Measurements from ENCODE around the gene GLTP.

The GLTP gene

GRCh38 chr12:109813810-109814416, 66.4 kb downstream of the GLTP start:
- H3K79me2 ChIP-seq (ENCODE audit: control insufficient read depth, low read length) = no peaks in the 10 kb centered on the region
- no peak for TF ChIP-seq EZH2phosphoT487 (IDR thresholded peaks at IDR 0.05; ENCODE audit: borderline replicate concordance, low read length)
- H3K36me3 ChIP-seq (ENCODE audit: control insufficient read depth, low read length) = no peaks in the 10 kb centered on the region
- no peak overlapping the region for H3K4me3 ChIP-seq (ENCODE audit: low read length)
- no peak overlapping the region for H3K27ac ChIP-seq (ENCODE audit: low read depth, low read length)
- 0 out of 2 replicates have a peak, but pooled peaks cover 3% of the 10 kb centered on the region for H3K27me3 ChIP-seq (ENCODE audit: control insufficient read depth, low read length)
- H3K4me1 ChIP-seq (ENCODE audit: control insufficient read depth, low read length) = no peaks in the 10 kb centered on the region
- H3K9me2 ChIP-seq (replicated peaks; ENCODE audit: control insufficient read depth, low read length) = no peaks in the 10 kb centered on the region
- H4K20me1 ChIP-seq (ENCODE audit: control insufficient read depth, insufficient read depth, low read depth, low read length) = no peaks in the 10 kb centered on the region
- H3K9me3 ChIP-seq (ENCODE audit: control insufficient read depth, insufficient read depth, low read length) = no peaks in the 10 kb centered on the region
- H3F3A ChIP-seq (ENCODE audit: control insufficient read depth, insufficient read depth) = no peaks in the 10 kb centered on the region
- H3K4me2 ChIP-seq (ENCODE audit: low read length) = no peak overlapping the region

- Histone ChIP-seq H3K36me3 (ENCODE audit: control insufficient read depth, low read length) (no peaks in the 10 kb centered on the region), H3F3A (ENCODE audit: control insufficient read depth, insufficient read depth) (no peaks in the 10 kb centered on the region), H4K20me1 (ENCODE audit: control insufficient read depth, insufficient read depth, low read depth, low read length) (no peaks in the 10 kb centered on the region), H3K9me2 (replicated peaks; ENCODE audit: control insufficient read depth, low read length) (no peaks in the 10 kb centered on the region), H3K27ac (ENCODE audit: low read depth, low read length) (no peak overlapping the region), H3K27me3 (ENCODE audit: control insufficient read depth, low read length) (0 out of 2 replicates have a peak, but pooled peaks cover 3% of the 10 kb centered on the region), H3K79me2 (ENCODE audit: control insufficient read depth, low read length) (no peaks in the 10 kb centered on the region), H3K4me1 (ENCODE audit: control insufficient read depth, low read length) (no peaks in the 10 kb centered on the region), H3K4me3 (ENCODE audit: low read length) (no peak overlapping the region), H3K9me3 (ENCODE audit: control insufficient read depth, insufficient read depth, low read length) (no peaks in the 10 kb centered on the region), H3K4me2 (ENCODE audit: low read length) (no peak overlapping the region)
- TF ChIP-seq CTCF (IDR thresholded peaks at IDR 0.05; ENCODE audit: low read depth, low read length, poor library complexity, severe bottlenecking) = no peak
- TF ChIP-seq EZH2phosphoT487 (IDR thresholded peaks at IDR 0.05; ENCODE audit: borderline replicate concordance, low read length) = no peak
Measured at GRCh38 chr12:109811624-109811995, 68.7 kb downstream of the GLTP start.

GRCh38 chr12:109810954-109811623, 69.3 kb downstream of the GLTP start:
- H3K36me3 ChIP-seq (ENCODE audit: control insufficient read depth, low read length) = no peaks in the 10 kb centered on the region
- no peaks in the 10 kb centered on the region for H3K4me1 ChIP-seq (ENCODE audit: control insufficient read depth, low read length)
- no peak overlapping the region for H3K4me2 ChIP-seq (ENCODE audit: low read length)
- no peak for TF ChIP-seq CTCF (IDR thresholded peaks at IDR 0.05; ENCODE audit: low read depth, low read length, poor library complexity, severe bottlenecking)
- no peak for TF ChIP-seq EZH2phosphoT487 (IDR thresholded peaks at IDR 0.05; ENCODE audit: borderline replicate concordance, low read length)
- H4K20me1 ChIP-seq (ENCODE audit: control insufficient read depth, insufficient read depth, low read depth, low read length) = no peaks in the 10 kb centered on the region
- 0 out of 2 replicates have a peak, but pooled peaks cover 3% of the 10 kb centered on the region for H3K27me3 ChIP-seq (ENCODE audit: control insufficient read depth, low read length)
- H3K79me2 ChIP-seq (ENCODE audit: control insufficient read depth, low read length) = no peaks in the 10 kb centered on the region
- no peak overlapping the region for H3K4me3 ChIP-seq (ENCODE audit: low read length)
- H3K9me2 ChIP-seq (replicated peaks; ENCODE audit: control insufficient read depth, low read length) = no peaks in the 10 kb centered on the region
- H3K27ac ChIP-seq (ENCODE audit: low read depth, low read length) = no peak overlapping the region
- no peaks in the 10 kb centered on the region for H3F3A ChIP-seq (ENCODE audit: control insufficient read depth, insufficient read depth)
- H3K9me3 ChIP-seq (ENCODE audit: control insufficient read depth, insufficient read depth, low read length) = no peaks in the 10 kb centered on the region
